GM18951 (cell line): ENCODE results near the gene ZNF469.
"Not testable (repeated sequence)": the region's sequence is repeated elsewhere in the genome, so short reads cannot be mapped to it uniquely, and the experiment has no call there.

Experiments used
- POLR2A ChIP-seq: IDR thresholded peaks from 4 replicates; pipeline ENCODE4 v1.6.1; 2011; ENCODE audit warnings: mild to moderate bottlenecking; ENCODE audit not compliant: insufficient read length, insufficient read depth; ENCODE audit errors: extremely low read depth
- in situ Hi-C: fragments of 300-500 bp; cut with MboI; formaldehyde crosslinking; loops from one replicate; pipeline ENCODE4 v1.12.0; 2022; ENCODE audit warnings: low sequenced_read_pairs, mixed read lengths, inconsistent platforms; ENCODE audit not compliant: unreplicated experiment

ZNF469 gene

GRCh38 chr16:88352261-88353200 is 30.2 kb upstream of the ZNF469 start:
- TF ChIP-seq POLR2A: no peak
- in situ Hi-C loops: no loop called here

DNA sequence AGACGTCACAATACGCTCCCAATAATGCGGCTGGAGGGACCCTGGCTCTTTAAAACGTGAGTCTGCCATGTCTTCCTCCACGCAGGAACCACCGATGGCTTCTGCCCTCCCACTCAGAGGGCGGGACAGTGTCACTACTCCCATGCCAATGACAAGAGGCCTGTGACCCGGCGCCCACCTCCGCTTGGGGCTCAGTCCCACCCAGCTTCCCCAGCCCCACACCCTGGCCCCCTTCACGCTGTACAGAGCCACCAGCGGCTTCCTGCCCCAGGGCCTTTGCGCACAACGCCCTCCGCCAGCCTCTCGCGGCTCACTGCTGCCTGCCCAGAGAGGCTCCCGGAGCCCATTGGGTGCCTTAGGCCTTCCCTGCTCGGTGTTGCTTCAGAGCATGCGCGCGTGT is 29.5 kb upstream of the ZNF469 start:
- in situ Hi-C loops: no loop called here
- no peak for TF ChIP-seq POLR2A

DNA sequence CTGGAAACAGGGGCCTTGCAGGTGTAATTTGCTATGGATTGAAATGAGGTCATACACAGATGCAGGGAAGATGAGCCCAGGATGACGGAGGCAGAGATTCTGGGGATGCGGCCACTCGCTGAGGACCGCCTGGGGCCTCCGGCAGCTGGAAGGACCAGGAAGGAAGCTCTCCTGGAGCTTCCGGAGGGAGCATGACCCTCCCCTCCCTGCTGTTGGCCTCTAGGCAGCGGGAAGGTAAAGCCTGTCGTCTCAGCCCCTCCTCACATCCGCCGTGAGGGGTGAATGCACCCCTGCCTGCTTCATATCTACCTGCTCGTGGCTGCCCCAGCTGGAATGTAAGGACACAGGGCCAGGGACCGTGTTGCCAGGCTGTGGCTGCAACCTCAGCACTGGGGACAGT is 29.1 kb upstream of the ZNF469 start:
- no peak for TF ChIP-seq POLR2A
- in situ Hi-C loops: no loop called here

DNA sequence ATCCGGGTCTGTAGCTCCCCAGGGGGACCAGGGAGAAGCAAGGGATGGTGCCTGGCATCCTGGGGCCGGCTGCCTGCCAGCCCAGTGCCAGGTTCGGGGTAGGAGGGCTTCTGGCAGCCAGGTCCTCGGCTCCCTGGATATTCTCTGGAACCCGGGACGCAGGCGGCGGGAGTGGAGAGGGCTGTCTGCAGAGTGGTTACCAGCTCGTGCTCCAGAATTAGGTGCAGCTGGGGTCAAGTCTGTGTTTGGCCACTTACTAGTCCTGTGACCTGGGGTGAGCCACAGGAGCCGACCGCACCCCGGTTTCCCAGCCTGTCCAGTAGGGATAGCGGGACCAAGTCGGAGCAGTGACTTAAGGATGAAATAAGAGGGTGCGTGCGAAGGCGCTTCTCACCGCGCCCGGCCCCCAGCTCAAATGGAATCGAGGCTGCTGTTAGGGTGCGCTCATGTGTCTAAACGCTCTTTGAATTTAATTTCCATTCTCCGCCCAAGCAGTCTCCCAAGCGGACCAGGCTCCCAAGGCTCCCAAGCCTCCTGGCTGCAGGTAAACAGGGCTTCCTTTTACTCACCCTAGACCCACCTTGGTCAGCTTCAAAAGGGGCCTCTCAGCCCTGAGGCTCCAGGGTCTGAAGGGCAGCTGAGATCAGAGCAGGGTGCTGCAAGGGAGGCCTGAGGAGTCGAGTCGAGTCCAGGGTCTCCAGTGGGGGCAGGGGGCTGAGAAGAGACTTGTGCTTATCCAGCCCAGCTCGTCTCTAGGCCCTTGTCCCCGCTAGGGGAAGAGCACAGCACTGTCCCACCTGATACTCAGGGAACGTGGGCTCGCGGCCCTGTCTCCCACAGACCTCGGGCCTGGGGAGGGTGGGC is 28.3 kb upstream of the ZNF469 start:
- TF ChIP-seq POLR2A: no peak
- in situ Hi-C loops: no loop called here

GRCh38 chr16:88355093-88355388 is 27.7 kb upstream of the ZNF469 start:
- in situ Hi-C loops: no loop called here
- TF ChIP-seq POLR2A: no peak

DNA sequence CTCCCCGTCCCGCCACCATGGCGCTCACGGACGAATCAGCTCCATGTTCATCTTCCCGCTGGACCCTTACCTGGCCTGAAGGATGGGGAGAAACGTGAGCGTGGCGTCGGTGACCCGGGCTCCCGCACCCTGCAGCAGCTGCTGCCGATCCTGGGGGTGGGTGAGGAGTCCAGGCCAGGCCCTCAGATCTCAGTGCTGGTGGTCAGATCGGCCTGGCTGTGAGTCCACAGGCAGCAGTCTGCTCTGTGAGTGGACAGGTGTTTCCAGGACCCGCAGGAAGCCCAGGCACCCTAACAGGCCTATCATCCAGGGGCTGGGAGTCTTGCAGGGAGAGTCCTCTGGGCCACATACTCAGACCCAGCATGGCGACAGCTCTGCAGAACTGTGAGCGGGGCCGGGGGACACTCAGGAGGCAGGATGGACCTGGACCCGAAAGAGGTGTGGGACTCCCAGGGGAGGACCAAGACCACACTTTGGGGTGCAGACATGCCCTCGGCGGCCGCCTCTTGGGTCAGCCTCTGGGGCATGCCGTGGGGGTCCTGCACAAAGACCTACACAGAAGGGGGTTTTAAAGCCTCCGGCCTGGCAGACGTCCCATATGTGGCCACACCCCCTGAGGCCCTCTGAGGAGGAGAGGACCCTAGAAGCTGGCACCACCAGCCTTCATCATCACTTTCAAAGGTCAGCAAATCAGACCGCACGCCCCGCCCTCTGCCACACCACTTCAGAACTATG is 27.2 kb upstream of the ZNF469 start:
- no peak for TF ChIP-seq POLR2A
- in situ Hi-C loops: no loop called here

- no peak for TF ChIP-seq POLR2A
- in situ Hi-C loops: no loop called here
These were observed 26.5 kb upstream of the ZNF469 start for GRCh38 chr16:88356124-88356726.

- no peak for TF ChIP-seq POLR2A
- in situ Hi-C loops: no loop called here
These were observed 26.0 kb upstream of the ZNF469 start for GRCh38 chr16:88356727-88357199.

DNA sequence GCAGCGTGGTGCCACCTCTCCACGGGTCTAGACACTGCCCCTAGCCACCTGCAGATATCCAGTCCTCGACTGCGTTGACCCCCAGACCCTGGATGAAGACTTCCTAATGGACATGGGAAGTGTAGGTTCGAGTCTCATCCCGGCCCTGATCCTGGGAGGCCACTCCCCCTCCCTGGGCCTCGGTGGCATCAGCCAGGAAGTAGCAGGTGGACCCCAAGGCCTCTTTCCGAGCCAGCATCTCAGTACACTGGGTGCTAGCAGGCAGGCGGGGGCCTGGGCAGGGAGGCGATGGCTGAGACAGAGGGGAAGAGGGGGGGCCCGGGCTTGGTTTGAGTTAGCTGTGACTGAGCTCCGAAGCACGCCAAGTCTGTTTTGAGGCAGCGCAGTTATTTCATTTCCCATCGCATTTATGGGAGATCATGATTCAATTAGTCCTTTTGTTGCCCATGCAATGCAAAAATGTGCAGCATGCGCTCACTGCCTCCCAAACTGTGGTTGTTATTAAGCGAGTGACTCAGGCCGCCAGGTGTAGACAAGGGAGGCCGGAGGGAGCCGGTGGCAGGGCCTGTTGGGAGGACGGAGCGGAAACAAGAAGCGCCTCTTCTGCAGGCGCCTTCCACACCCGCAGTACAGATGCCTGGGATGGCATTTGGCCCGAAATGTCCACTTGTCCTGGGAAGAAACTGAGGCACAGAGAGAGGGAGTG is 25.3 kb upstream of the ZNF469 start:
- in situ Hi-C loops: no loop called here
- no peak for TF ChIP-seq POLR2A

GRCh38 chr16:88358023-88358420 is 24.7 kb upstream of the ZNF469 start:
- in situ Hi-C loops: no loop called here
- TF ChIP-seq POLR2A: no peak

GRCh38 chr16:88359008-88359407 is 23.8 kb upstream of the ZNF469 start:
- in situ Hi-C loops: no loop called here

DNA sequence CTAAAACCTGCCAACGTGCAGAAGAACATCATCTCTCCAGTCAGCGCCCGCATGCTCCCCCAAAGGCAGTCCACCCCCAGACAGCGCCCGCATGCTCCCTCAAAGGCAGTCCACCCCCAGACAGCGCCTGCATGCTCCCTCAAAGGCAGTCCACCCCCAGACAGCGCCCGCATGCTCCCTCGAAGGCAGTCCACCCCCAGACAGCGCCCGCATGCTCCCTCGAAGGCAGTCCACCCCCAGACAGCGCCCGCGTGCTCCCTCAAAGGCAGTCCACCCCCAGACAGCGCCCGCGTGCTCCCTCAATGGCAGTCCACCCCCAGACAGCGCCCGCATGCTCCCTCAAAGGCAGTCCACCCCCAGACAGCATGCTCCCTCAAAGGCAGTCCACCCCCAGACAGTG is 22.4 kb upstream of the ZNF469 start:
- in situ Hi-C loops: not testable (repeated sequence)

More at GRCh38 chr16:88359008-88359407, 23.8 kb upstream of the ZNF469 start:
- TF ChIP-seq POLR2A: no peak
